Esophagus squamous epithelium (tissue), 5 donors: ENCODE measurements around the gene TMEM184B. TPM values are rescaled to one million over a fixed set of nuclear protein-coding genes. Genes with fewer than 3 reads are reported as not detected.
A peak's percentile ranks its signal among the peaks of the same experiment; 100 is the strongest.

Experiments used
- DNase-seq: peaks from one replicate; lab custom pipeline; 2025; lab: John Stamatoyannopoulos, UW
- H3K27ac ChIP-seq, 4 donors: fragments of 200-600 bp; sonication (generic); one replicate each; pipeline ENCODE4 v1.5.1; 2016 to 2019; ENCODE audit warnings: mild to moderate bottlenecking in 1 of 4
- H3K27me3 ChIP-seq, 4 donors: fragments of 200-600 bp; sonication (generic); 1 replicate in 3 of 4; 2 replicates in 1 of 4; pipeline versions ENCODE4 v1.5.1 to v1.6.0; 2017 to 2021; ENCODE audit warnings: antibody characterized with exemption in 1 of 4
- H3K36me3 ChIP-seq, 3 donors: fragments of 200-600 bp; sonication (generic); one replicate each; pipeline ENCODE4 v1.5.1; 2016 to 2019
- H3K4me1 ChIP-seq, 3 donors: fragments of 200-600 bp; sonication (generic); one replicate each; pipeline ENCODE4 v1.5.1; 2017 to 2019
- H3K4me3 ChIP-seq, 4 donors: fragments of 200-600 bp; sonication (generic); 1 replicate in 3 of 4; 2 replicates in 1 of 4; pipeline ENCODE4 v1.5.1; 2016 to 2019; ENCODE audit warnings: mild to moderate bottlenecking in 2 of 4, moderate library complexity in 1 of 4
- H3K9me3 ChIP-seq, 3 donors: fragments of 200-600 bp; sonication (generic); one replicate each; pipeline ENCODE4 v1.5.1; 2016 to 2019
- CTCF ChIP-seq, 6 experiments: fragments of 450-650 bp in 4 of 6; fragments of 200-600 bp in 2 of 6; sonication (generic) in 2 of 6; IDR thresholded peaks; one replicate each; pipeline ENCODE4 v1.5.1; 2016 to 2019; ENCODE audit warnings: antibody characterized with exemption in 6 of 6, mild to moderate bottlenecking in 4 of 6, moderate library complexity in 4 of 6
- POLR2A ChIP-seq, 4 donors: fragments of 450-650 bp; IDR thresholded peaks; one replicate each; pipeline ENCODE4 v1.6.1; 2017; ENCODE audit warnings: antibody characterized with exemption in 4 of 4, mild to moderate bottlenecking in 4 of 4, moderate library complexity in 3 of 4
- WGBS, 2 donors: methylation state at CpG; one replicate each; pipeline ENCODE4 v1.1.5; 2018; 5-methylcytosine and 5-hydroxymethylcytosine counted together
- intact Hi-C: fragments of 100-400 bp; cut with DNase I; formaldehyde crosslinking; loops from one replicate; pipeline ENCODE4 v1.15.0; 2022
- total RNA-seq, 4 donors: library from RNA; depleted of rRNA; stranded (reverse); fragments of >200 nt; gene quantifications; one replicate each; pipeline ENCODE4 v1.1.0, GENCODE V29; 2016
- donor health status: DM: yes; HTN: yes; CAD: no.

Gene TMEM184B
- total RNA-seq, 4 donors from 2014 or later: 22.5 to 55.1 (median 28.3) TPM

- Histone ChIP-seq H3K4me3 (no peak overlapping the region), H3K27me3 (no peaks in the 10 kb centered on the region), H3K4me1 (peaks cover under 1 to 77% (median 29%) of the 10 kb centered on the region in 3 donors), H3K9me3 (no peaks in the 10 kb centered on the region), H3K27ac (peak overlapping the region; percentile 31 to 88 (median 76)), H3K36me3 (peaks cover 43 to 94% (median 55%) of the 10 kb centered on the region in 3 donors)
- DNase-seq: no peak
- TF ChIP-seq CTCF (IDR thresholded peaks at IDR 0.05) (no peak), POLR2A (IDR thresholded peaks at IDR 0.05) (no peak)
- 50 to 66% methylated on average over 11 of the region's 26 CpGs for WGBS, 2 donors
- intact Hi-C loops: no loop called here
These were observed 27.6 kb upstream of the TMEM184B start for GRCh38 chr22:38300197-38300945.

GRCh38 chr22:38299770-38300102 is 26.9 kb upstream of the TMEM184B start:
- peak overlapping the region; percentile 31 to 88 (median 76) for H3K27ac ChIP-seq
- DNase-seq: no peak
- H3K27me3 ChIP-seq: no peaks in the 10 kb centered on the region
- peaks cover 0 to 70% (median 25%) of the 10 kb centered on the region in 3 donors for H3K4me1 ChIP-seq
- 62 to 83% methylated on average over 1 to 5 of the region's 12 CpGs for WGBS, 2 donors
- H3K4me3 ChIP-seq: no peak overlapping the region
- intact Hi-C loops: no loop called here
- H3K9me3 ChIP-seq: no peaks in the 10 kb centered on the region
- H3K36me3 ChIP-seq: peaks cover 47 to 100% (median 56%) of the 10 kb centered on the region in 3 donors
- TF ChIP-seq POLR2A (IDR thresholded peaks at IDR 0.05) (no peak), CTCF (IDR thresholded peaks at IDR 0.05) (no peak)

DNA sequence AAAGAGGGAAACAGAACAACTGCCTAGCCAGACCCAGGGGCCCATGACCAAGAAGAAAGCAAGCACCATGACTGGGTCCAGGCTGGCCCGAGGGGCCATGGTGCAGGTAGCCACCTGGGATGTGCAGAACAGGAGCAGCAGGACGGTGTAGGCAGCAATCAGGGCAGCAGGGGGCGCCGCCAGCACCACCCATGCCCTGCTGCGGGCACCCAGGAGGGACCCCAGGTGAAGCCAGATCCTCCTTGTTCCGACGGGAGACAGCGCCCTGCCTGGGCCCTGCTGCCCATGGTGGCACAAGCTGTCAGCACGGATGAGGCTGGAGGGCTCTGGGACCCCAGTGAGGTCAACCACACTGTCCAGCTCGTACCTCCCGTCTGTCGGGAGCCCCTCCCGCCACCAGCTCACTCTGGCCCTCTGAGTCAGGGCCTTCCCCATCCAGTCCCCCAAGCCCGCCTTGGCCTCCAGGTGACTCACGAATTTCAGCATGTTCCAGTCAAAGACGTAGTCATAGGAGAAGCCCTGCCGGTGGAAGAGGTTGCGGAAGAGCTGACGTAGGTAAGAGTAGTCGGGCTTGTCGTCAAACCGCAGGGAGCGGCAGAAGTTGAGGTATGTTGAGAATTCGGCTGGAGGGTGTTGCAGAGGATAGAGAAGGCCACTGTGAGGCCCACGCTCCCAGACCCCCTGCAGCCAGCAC is 25.6 kb upstream of the TMEM184B start:
- H3K27me3 ChIP-seq: no peaks in the 10 kb centered on the region
- 46 to 61% methylated on average over 7 to 15 of the region's 25 CpGs for WGBS, 2 donors
- intact Hi-C loops: no loop called here
- DNase-seq: no peak
- no peak overlapping the region for H3K4me3 ChIP-seq
- H3K36me3 ChIP-seq: peaks cover 47 to 100% (median 65%) of the 10 kb centered on the region in 3 donors
- TF ChIP-seq POLR2A (IDR thresholded peaks at IDR 0.05) (no peak), CTCF (IDR thresholded peaks at IDR 0.05) (peak in 4 of 6 experiments; percentile 17 to 60 (median 26))
- H3K4me1 ChIP-seq: peaks cover 0 to 58% (median 12%) of the 10 kb centered on the region in 3 donors
- peak overlapping the region; percentile 59 to 88 (median 77) for H3K27ac ChIP-seq
- H3K9me3 ChIP-seq: no peaks in the 10 kb centered on the region

- no peak overlapping the region for H3K4me3 ChIP-seq
- TF ChIP-seq POLR2A (IDR thresholded peaks at IDR 0.05): no peak
- no peak for TF ChIP-seq CTCF (IDR thresholded peaks at IDR 0.05)
- peaks cover 43 to 100% (median 69%) of the 10 kb centered on the region in 3 donors for H3K36me3 ChIP-seq
- 70 to 83% methylated on average over 2 of the region's 4 CpGs for WGBS, 2 donors
- intact Hi-C loops: no loop called here
- H3K9me3 ChIP-seq: no peaks in the 10 kb centered on the region
- H3K27ac ChIP-seq: peak overlapping the region in 2 of 4 donors; percentile 17 to 50
- DNase-seq: no peak
- H3K4me1 ChIP-seq: peaks cover 0 to 68% (median 11%) of the 10 kb centered on the region in 3 donors
- H3K27me3 ChIP-seq: no peaks in the 10 kb centered on the region
These were observed 23.6 kb upstream of the TMEM184B start for GRCh38 chr22:38296372-38296771.

GRCh38 chr22:38295863-38296262 is 23.1 kb upstream of the TMEM184B start:
- peak overlapping the region in 3 of 4 donors; percentile 10 to 50 (median 17) for H3K27ac ChIP-seq
- TF ChIP-seq POLR2A (IDR thresholded peaks at IDR 0.05): no peak
- no peak for TF ChIP-seq CTCF (IDR thresholded peaks at IDR 0.05)
- 85 to 100% methylated on average over 2 to 6 of the region's 9 CpGs for WGBS, 2 donors
- no peak overlapping the region for H3K4me3 ChIP-seq
- no peaks in the 10 kb centered on the region for H3K9me3 ChIP-seq
- H3K4me1 ChIP-seq: peaks cover 0 to 63% (median 11%) of the 10 kb centered on the region in 3 donors
- peaks cover 38 to 100% (median 64%) of the 10 kb centered on the region in 3 donors for H3K36me3 ChIP-seq
- DNase-seq: no peak
- no peaks in the 10 kb centered on the region for H3K27me3 ChIP-seq
- intact Hi-C loops: no loop called here
